ENCODE data around the gene PRELID3B. TPM values are rescaled to one million over a fixed set of nuclear protein-coding genes. Genes with fewer than 3 reads are reported as not detected.

PRELID3B gene
- total RNA-seq, 6 experiments from 2014 or later: 16.3 to 37.5 (median 23.3) TPM

DNA sequence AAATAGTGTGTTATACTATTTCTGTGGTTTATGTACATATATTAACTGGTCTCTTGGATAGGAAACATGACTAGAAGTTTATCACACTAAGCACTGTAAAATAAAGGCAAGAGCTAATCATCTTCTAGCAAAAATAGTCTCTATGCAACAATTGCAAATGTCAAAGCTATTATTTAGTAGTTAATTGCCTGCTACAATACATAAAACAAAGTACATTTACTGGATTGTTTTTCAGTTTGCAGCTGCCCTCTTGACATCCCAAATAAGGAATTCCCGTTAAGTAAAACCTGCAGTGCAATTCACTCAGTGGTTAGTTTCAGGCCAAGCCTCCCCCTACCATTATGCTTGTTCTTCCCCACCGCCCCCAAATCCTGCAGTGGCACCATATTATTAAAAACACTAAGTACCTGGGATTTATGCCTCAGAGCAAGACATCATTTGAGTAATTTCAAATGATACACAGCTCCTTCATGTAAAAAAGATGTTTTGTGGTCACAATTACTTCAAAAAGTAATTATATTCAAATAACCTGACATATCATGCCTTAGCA lies 8.9 kb downstream of the PRELID3B start:
- no CpG with 5 or more reads among the region's 2 CpGs for WGBS (ENCODE audit: insufficient coverage, low coverage, low lambda C conversion rate, missing lambda C conversion rate)
- intact Hi-C loops (cut with DNase I): no loop called here
- ATAC-seq: no peak
- H3K4me3 ChIP-seq: no peak overlapping the region
- H3K27me3 ChIP-seq: no peaks in the 10 kb centered on the region
- H3K27ac ChIP-seq: no peak overlapping the region
- no peak for DNase-seq
- no peak for TF ChIP-seq POLR2A (IDR thresholded peaks at IDR 0.05)
- TF ChIP-seq, protein P1, sequence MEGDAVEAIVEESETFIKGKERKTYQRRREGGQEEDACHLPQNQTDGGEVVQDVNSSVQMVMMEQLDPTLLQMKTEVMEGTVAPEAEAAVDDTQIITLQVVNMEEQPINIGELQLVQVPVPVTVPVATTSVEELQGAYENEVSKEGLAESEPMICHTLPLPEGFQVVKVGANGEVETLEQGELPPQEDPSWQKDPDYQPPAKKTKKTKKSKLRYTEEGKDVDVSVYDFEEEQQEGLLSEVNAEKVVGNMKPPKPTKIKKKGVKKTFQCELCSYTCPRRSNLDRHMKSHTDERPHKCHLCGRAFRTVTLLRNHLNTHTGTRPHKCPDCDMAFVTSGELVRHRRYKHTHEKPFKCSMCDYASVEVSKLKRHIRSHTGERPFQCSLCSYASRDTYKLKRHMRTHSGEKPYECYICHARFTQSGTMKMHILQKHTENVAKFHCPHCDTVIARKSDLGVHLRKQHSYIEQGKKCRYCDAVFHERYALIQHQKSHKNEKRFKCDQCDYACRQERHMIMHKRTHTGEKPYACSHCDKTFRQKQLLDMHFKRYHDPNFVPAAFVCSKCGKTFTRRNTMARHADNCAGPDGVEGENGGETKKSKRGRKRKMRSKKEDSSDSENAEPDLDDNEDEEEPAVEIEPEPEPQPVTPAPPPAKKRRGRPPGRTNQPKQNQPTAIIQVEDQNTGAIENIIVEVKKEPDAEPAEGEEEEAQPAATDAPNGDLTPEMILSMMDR (IDR thresholded peaks at IDR 0.05): no peak
- H3K4me1 ChIP-seq: peaks cover 0 to 33% (median 14%) of the 10 kb centered on the region in 4 donors
- peaks cover 15 to 58% (median 35%) of the 10 kb centered on the region in 4 donors for H3K36me3 ChIP-seq
- H3K9me3 ChIP-seq: no peaks in the 10 kb centered on the region

DNA sequence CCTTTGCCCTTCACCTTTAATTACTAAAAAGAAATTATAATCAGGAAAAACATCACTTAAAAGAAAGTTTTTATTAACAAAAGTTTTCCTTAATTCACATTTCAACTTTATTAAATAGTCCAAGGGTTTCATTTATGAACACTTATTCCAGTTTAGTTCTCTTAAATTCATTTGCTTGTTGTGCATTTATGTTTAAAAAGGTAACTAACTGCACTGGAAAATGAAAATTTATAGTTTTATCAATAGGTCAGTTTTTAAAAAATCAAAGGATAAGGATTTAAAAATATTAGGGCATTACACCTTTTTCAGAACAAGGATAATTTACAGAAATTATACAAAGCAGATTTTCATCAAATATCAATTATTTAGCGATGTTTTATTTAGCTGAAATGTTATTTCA lies 9.5 kb downstream of the PRELID3B start:
- TF ChIP-seq POLR2A (IDR thresholded peaks at IDR 0.05): no peak
- TF ChIP-seq, protein P1 (IDR thresholded peaks at IDR 0.05): no peak
- WGBS (ENCODE audit: insufficient coverage, low coverage, low lambda C conversion rate, missing lambda C conversion rate): 94% methylated on average over 1 of the region's 1 CpG
- DNase-seq (no peak), ATAC-seq (no peak)
- Histone ChIP-seq H3K9me3 (no peaks in the 10 kb centered on the region), H3K27ac (peak overlapping the region in 1 of 3 donors; percentile 80), H3K4me1 (peaks cover 0 to 33% (median 14%) of the 10 kb centered on the region in 4 donors), H3K36me3 (peaks cover 15 to 59% (median 38%) of the 10 kb centered on the region in 4 donors), H3K27me3 (no peaks in the 10 kb centered on the region), H3K4me3 (peak overlapping the region in 2 of 3 donors; percentile 93 to 95)
- intact Hi-C loops (cut with DNase I): no loop called here

DNA sequence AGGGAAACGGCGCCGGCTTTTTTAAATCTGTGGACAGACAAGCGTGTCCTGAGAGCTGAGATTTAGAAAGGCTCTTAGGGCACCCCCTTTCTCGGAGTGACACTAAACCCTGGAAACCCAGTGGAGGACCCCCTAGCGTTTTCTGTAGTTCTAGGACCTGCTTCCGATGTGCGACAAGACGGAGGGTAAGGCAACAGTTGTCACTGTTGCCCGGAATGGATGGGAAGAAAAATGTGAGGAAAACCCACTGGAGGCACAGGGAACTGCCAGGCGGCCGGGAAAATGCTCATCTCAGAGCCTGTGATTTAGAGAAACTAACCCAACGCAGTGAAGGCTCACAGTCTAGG lies 9.9 kb downstream of the PRELID3B start:
- H3K9me3 ChIP-seq: no peaks in the 10 kb centered on the region
- H3K27me3 ChIP-seq: no peaks in the 10 kb centered on the region
- WGBS (ENCODE audit: insufficient coverage, low coverage, low lambda C conversion rate, missing lambda C conversion rate): 0% methylated on average over 11 of the region's 13 CpGs
- peaks cover 11 to 59% (median 37%) of the 10 kb centered on the region in 4 donors for H3K36me3 ChIP-seq
- intact Hi-C loops (cut with DNase I): no loop called here
- TF ChIP-seq POLR2A (IDR thresholded peaks at IDR 0.05): no peak
- TF ChIP-seq, protein P1 (IDR thresholded peaks at IDR 0.05): peak in 1 of 4 donors; percentile 21
- H3K27ac ChIP-seq: peak overlapping the region in 2 of 3 donors; percentile 78 to 80
- DNase-seq: no peak
- peaks cover 0 to 33% (median 14%) of the 10 kb centered on the region in 4 donors for H3K4me1 ChIP-seq
- H3K4me3 ChIP-seq: peak overlapping the region; percentile 57 to 95 (median 93)
- ATAC-seq: peak in 3 of 4 donors; percentile 2 to 8 (median 5)

DNA sequence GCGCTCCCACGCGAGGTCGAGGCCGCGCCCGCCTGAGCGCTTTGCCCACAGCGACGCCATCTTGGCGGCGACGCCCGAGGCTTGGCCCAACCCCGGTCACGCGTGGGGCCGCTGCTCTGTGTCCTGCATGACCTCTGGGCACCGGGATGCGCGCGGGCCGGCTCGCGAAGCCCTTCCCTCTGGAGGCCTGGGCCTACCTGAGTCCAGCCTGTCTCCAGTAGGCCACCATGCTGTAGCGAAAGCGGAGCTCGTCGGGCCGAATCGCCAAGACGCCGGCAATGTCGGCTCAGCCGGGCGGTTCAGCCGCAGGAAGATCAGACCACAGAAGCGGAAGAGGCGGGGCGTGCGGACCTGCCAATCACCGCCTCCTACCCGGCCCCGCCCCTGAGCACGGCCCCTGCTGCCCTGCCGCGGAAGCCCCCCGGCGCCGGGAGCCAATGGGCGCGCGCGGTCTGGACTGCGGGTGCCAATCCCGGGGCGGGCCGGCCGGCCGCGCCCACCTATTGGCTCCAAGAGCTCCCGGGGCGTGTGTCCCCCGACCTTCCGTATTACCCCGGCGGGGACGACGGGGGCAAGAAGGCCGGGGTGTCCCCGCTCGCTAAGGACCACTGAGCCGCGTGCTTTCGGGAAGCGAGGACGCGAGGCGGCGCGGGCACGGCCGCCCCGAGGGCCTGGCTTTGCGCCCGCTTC lies 10.4 kb downstream of the PRELID3B start, which contains the start of gene ATP5F1E:
Gene ATP5F1E, minus strand, starts transcription at position 313 of the 690 bp plus-strand sequence. Its CDS starts 84 bp downstream, at position 229.
- ATAC-seq: peak; percentile 99 to 100 (median 100)

More for the DNA sequence above, 10.4 kb downstream of the PRELID3B start, which contains the start of gene ATP5F1E:
- TF ChIP-seq, protein P1 (IDR thresholded peaks at IDR 0.05): no peak
- peak; percentile 91 for TF ChIP-seq POLR2A (IDR thresholded peaks at IDR 0.05)
- peaks cover 8 to 59% (median 32%) of the 10 kb centered on the region in 4 donors for H3K36me3 ChIP-seq
- H3K27ac ChIP-seq: peak within 1 kb of the TSS; percentile 78 to 81 (median 80)
- H3K27me3 ChIP-seq: no peaks in the 10 kb centered on the region
- H3K9me3 ChIP-seq: no peaks in the 10 kb centered on the region
- H3K4me3 ChIP-seq: peak within 1 kb of the TSS; percentile 57 to 95 (median 93)
- peak; percentile 97 for DNase-seq
- WGBS (ENCODE audit: insufficient coverage, low coverage, low lambda C conversion rate, missing lambda C conversion rate): under 1% methylated on average over 33 of the region's 86 CpGs
- intact Hi-C loops (cut with DNase I): no loop called here
- H3K4me1 ChIP-seq: peaks cover 0 to 33% (median 14%) of the 10 kb centered on the region in 4 donors

Measured in right lobe of liver (tissue), 6 donors.